ENCODE data around the gene GPR3.
"Not testable (repeated sequence)": the region's sequence is repeated elsewhere in the genome, so short reads cannot be mapped to it uniquely, and the experiment has no call there.

GPR3 gene

DNA sequence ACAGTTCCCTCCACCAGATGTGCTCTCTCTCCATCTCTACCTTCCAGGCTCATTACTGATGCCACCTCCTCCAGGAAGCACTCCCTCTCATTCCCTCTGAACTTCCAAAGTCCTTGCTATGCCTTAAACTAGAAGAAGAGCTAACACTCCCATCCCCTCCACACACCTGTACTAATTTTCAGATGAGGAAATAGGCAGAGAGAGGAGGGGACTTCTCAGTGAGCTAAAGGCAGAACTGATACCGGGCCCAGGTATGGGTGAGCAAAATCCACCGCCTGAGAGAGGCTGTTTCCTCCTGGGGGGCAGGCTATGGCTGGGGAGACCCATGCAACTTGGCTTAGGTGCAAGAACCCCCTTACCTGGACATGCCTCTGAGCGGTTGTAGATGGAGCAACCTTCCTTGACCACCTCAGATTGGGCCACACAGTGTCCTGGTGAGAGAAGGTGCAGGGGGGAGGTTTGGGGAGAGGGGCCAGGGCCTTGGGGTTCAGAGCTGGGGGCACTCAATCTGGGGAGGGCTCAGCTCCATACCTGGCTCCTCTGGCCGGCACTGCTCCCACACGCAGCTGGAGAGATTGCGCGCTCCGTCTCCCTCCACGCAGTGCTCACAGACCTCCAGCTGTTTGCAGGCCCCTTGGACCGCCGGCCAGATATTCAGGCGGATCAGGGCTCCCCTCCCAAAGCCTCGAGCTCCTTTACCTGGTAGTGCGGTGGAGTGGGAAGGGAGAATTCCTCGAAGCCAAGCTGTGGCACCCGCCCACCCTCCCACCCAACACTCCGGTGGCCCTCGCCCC lies 10.3 kb upstream of the GPR3 start:
- H3K4me3 ChIP-seq, result no peak overlapping the region
- no peak overlapping the region for H3K27ac ChIP-seq
- no peak for DNase-seq (ENCODE audit: low spot score)
- TF ChIP-seq CTCF (IDR thresholded peaks at IDR 0.05), result no peak

- H3K27ac ChIP-seq, result no peak within 1 kb of the TSS
- TF ChIP-seq CTCF (IDR thresholded peaks at IDR 0.05), result no peak
- DNase-seq (ENCODE audit: low spot score), result no peak
- H3K4me3 ChIP-seq, result no peak within 1 kb of the TSS
Observed at GRCh38 chr1:27383039-27383605, 9.3 kb upstream of the GPR3 start, which contains the start of gene CD164L2. Gene CD164L2 (minus strand): TSS chr1:27383333. CDS start chr1:27383239, 94 bp downstream.

DNA sequence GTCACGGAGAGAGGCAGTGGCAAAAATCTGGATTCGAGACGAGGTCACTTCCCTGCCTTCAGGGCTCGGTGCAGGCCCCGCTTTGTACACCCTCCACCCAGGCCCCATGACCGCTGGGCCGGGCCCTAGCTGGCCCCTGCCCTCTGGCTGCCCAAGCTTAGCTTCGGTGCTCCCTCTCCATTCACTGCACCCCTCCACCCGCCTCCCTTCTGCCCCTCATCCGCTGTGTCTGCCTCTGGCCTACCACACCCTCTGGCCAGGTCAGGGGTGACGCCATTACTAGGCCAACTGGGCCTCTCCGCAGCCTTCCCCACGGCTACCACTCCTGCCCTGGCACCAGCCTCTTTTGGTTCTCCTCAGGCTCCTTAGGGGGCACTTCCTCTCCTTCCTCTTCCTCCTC lies 8.8 kb upstream of the GPR3 start:
- Histone ChIP-seq H3K27ac (no peak overlapping the region), H3K4me3 (no peak overlapping the region)
- no peak for DNase-seq (ENCODE audit: low spot score)
- no peak for TF ChIP-seq CTCF (IDR thresholded peaks at IDR 0.05)

DNA sequence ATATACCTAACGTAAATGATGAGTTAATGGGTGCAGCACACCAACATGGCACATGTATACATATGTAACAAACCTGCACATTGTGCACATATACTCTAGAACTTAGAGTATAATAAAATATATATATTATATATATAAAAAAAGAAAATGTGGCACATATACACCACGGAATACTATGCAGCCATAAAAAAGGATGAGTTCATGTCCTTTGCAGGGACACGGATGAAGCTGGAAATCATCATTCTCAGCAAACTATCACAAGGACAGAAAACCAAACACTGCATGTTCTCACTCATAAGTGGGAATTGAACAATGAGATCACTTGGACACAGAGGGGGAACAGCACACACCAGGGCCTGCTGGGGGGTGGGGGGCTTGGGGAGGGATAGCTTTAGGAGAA lies 7.6 kb upstream of the GPR3 start:
- H3K27ac ChIP-seq; DNase-seq (ENCODE audit: low spot score): not testable (repeated sequence)

DNA sequence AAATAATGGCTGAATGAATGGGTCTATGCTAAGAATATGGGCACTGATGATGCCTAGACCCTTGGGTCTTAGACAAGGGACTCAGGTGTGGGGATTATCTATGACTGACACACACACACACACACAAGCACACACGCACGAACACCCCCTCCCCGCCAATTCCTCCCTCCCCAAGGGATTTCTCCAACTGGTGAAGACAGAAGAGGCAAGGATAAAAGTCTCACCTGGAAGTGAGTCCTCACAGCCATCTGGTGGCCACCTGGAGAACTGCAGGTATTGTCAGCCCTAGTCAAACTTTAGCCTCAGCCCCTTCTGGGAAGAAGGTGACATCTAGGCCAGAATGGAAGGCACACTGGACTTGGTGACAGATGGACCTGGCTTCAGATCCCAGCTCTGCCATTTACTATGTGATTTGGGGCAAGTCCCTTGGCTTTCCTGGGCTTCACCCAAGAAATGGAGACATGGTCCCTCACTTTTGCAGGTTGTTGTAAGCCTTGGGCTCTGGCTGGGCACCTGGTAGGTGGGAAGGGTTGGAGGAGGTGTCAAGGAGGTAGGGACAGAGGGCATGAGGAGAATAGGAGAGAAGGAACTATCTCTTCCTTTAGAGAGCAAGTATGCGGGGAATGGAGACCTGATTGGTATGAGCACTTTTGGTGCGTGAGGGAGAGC lies 4.0 kb upstream of the GPR3 start:
- H3K27ac ChIP-seq, result peak overlapping the region in 1 of 2 donors; percentile 9
- TF ChIP-seq CTCF (IDR thresholded peaks at IDR 0.05), result peak; percentile 91
- no peak overlapping the region for H3K4me3 ChIP-seq
- no peak for DNase-seq (ENCODE audit: low spot score)

More for the DNA sequence above, 7.6 kb upstream of the GPR3 start:
- not testable (repeated sequence) for H3K4me3 ChIP-seq

DNA sequence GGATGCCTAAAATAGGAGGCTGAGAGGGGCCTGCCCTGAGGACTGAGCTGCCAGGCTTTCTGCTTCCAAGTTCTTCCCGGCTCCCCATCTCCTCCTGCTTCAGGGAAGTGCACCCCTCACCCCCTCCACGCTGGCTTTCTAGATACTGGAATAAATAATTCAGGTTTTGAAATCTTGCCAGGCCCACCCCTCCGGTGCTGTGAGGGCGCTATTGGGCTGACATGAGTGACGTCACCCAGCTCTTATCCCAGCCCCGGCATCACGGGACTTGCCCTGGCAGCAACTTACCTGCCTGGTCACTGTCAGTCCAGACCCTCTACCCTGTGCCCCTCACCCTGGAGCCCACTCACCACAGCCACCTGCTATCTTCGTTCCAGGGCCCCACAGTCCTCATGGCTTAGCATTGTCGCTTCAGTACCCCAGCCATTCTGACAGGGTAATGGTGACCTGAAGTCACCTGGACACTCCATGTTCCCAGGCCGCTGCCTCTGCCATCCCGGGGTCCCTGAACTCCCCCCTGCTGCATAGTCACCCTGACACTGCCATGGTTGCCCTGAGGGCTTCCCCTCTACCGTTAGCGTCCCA lies 819 bp upstream of the GPR3 start:
- peak overlapping the region; percentile 42 to 51 for H3K27ac ChIP-seq
- TF ChIP-seq CTCF (IDR thresholded peaks at IDR 0.05), result no peak
- peak overlapping the region; percentile 77 for H3K4me3 ChIP-seq
- DNase-seq (ENCODE audit: low spot score), result no peak
